Measurements from ENCODE around the gene SLC22A12. TPM values are rescaled to one million over a fixed set of nuclear protein-coding genes. Genes with fewer than 3 reads are reported as not detected.

The SLC22A12 gene
- total RNA-seq (not detected), polyA plus RNA-seq (not detected)

DNA sequence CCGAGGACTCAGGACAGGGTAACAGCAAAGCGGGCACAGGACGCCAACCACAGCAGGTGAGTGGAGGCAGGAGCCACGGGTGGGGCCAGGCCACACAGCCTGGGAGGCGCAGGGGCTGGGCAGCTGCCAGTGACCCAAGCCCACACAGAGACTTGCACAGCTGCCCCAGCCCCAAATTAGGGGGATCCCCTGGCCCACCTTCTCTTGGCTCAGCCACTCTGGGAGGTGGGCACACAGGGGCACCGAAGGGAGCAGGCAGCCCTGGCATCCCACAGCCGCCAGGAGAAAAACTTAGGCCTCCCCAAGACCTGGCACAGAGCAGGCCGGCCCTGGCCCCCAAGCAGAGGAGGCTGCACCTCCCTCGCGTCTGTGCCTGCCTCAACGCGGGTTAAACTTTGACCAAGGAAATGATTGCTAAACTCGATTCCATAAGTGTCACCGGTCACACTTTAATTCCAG is at the start of gene SLC22A12:
Gene SLC22A12, plus strand, starts transcription at position 458 of the 459 bp plus-strand sequence. CDS start 337 bp downstream, outside the sequence.
- H3K27me3 Mint-ChIP-seq = peaks cover 13 to 16% of the 10 kb centered on the region in 2 donors
- no peak within 1 kb of the TSS for H3K4me3 Mint-ChIP-seq
- no peaks in the 10 kb centered on the region for H3K4me1 Mint-ChIP-seq
- ChIA-PET CTCF (ENCODE audit: partially characterized antibody) (no interaction called here), POLR2A (ENCODE audit: partially characterized antibody) (no interaction called here)
- Histone ChIP-seq H3K4me1 (ENCODE audit: insufficient read depth, low read length) (no peaks in the 10 kb centered on the region), H3K36me3 (ENCODE audit: insufficient read depth, low read length) (no peaks in the 10 kb centered on the region), H3K27ac (ENCODE audit: low read depth, low read length) (no peak within 1 kb of the TSS), H3K27me3 (ENCODE audit: insufficient read depth, low read length) (no peaks in the 10 kb centered on the region), H3K4me3 (ENCODE audit: low read length in 2 of 2) (no peak within 1 kb of the TSS), H3K9me3 (ENCODE audit: control insufficient read depth in 1 of 2, low read length in 2 of 2) (no peaks in the 10 kb centered on the region)
- intact Hi-C loops (cut with micrococcal nuclease) = no loop called here
- no peak within 1 kb of the TSS for H3K27ac Mint-ChIP-seq
- DNase-seq = no peak
- no peaks in the 10 kb centered on the region for H3K36me3 Mint-ChIP-seq
- H3K9me3 Mint-ChIP-seq = peaks cover 0 to 18% (median 10%) of the 10 kb centered on the region in 8 donors

DNA sequence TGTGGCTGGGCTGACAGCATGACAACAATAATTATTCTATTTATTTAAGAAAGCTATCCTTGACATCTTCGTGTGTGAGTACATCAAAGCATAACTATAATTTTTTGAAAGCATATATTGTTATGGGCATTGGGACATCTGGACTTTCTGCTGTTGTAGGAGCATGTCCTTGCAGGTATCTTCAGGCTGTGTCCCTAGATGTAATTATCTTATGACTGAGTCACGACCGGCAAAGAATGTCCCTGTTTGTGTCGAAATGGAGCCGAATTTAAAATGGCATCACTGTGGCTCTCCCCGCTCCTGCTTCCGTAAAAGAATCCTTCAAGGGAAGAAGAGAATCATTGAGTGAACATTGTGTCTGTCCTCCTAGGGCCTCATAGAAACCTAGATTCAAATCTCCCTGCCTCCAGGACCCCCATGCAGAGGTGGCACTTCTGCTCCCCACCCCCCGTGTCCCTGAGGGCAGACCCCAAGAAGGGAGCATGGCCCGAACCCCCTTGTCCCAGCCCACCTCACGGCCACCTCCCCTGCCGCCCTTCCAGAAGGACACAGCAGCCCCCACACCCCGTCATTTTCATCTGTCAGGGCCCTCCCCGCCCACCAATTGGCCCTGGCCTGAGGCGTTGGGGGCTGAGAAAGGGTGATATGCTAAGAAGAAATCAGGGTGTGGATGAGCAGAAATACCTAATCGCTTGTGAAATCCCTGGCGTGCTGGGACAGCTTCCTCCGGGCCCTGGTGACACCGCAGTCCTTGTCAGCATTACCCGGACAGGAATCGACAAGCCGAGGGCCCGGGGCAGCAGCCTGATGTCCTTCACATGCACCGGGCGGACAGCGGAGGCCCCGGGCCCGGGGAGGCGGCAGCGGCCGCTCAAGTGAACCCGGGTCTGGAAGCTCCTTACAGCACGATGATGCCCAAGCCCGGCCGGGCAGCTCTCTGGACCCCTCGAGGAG is 48.6 kb upstream of the SLC22A12 start:
- H3K27me3 Mint-ChIP-seq = peaks cover 12 to 21% of the 10 kb centered on the region in 2 donors
- H3K36me3 Mint-ChIP-seq = no peaks in the 10 kb centered on the region
- POLR2A ChIA-PET (ENCODE audit: partially characterized antibody) = no interaction called here
- no peak overlapping the region for H3K27ac Mint-ChIP-seq
- CTCF ChIA-PET (ENCODE audit: partially characterized antibody) = no interaction called here
- no peak for DNase-seq
- H3K4me3 Mint-ChIP-seq = no peak overlapping the region
- Histone ChIP-seq H3K36me3 (ENCODE audit: insufficient read depth, low read length) (no peaks in the 10 kb centered on the region), H3K27ac (ENCODE audit: low read depth, low read length) (no peak overlapping the region), H3K4me3 (ENCODE audit: low read length in 2 of 2) (no peak overlapping the region), H3K4me1 (ENCODE audit: insufficient read depth, low read length) (no peaks in the 10 kb centered on the region), H3K27me3 (ENCODE audit: insufficient read depth, low read length) (no peaks in the 10 kb centered on the region), H3K9me3 (ENCODE audit: control insufficient read depth in 1 of 2, low read length in 2 of 2) (no peaks in the 10 kb centered on the region)
- no peaks in the 10 kb centered on the region for H3K9me3 Mint-ChIP-seq
- intact Hi-C loops (cut with micrococcal nuclease) = no loop called here
- no peaks in the 10 kb centered on the region for H3K4me1 Mint-ChIP-seq

DNA sequence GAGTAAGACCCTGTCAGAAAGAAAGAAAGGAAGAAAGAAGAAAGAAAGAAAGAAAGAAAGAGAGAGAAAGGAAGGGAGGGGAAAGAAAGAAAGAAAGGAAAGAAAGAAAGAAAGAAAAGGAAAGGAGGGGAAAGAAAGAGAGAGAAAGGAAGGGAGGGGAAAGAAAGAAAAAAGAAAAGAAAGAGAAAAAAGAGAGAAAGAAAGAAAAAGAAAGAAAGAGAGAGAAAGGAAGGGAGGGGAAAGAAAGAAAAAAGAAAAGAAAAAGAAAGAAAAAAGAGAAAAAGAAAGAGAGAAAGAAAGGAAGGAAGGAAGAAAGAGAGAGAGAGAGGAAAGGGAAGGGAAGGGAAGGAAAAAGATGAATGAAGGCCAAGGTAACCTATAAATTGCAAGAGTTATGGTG is 47.2 kb upstream of the SLC22A12 start:
- Mint-ChIP-seq H3K4me1 (no peaks in the 10 kb centered on the region), H3K36me3 (no peaks in the 10 kb centered on the region), H3K4me3 (no peak overlapping the region), H3K9me3 (no peaks in the 10 kb centered on the region), H3K27me3 (peaks cover 8 to 18% of the 10 kb centered on the region in 2 donors), H3K27ac (peak overlapping the region in 1 of 7 donors; percentile 60)
- H3K27me3 ChIP-seq (ENCODE audit: insufficient read depth, low read length) = no peaks in the 10 kb centered on the region
- no peak overlapping the region for H3K27ac ChIP-seq (ENCODE audit: low read depth, low read length)
- no peaks in the 10 kb centered on the region for H3K4me1 ChIP-seq (ENCODE audit: insufficient read depth, low read length)
- H3K4me3 ChIP-seq (ENCODE audit: low read length in 2 of 2) = no peak overlapping the region
- intact Hi-C loops (cut with micrococcal nuclease) = no loop called here
- ChIA-PET CTCF (ENCODE audit: partially characterized antibody) (no interaction called here), POLR2A (ENCODE audit: partially characterized antibody) (no interaction called here)
- no peaks in the 10 kb centered on the region for H3K9me3 ChIP-seq (ENCODE audit: control insufficient read depth in 1 of 2, low read length in 2 of 2)
- DNase-seq = no peak
- H3K36me3 ChIP-seq (ENCODE audit: insufficient read depth, low read length) = no peaks in the 10 kb centered on the region

DNA sequence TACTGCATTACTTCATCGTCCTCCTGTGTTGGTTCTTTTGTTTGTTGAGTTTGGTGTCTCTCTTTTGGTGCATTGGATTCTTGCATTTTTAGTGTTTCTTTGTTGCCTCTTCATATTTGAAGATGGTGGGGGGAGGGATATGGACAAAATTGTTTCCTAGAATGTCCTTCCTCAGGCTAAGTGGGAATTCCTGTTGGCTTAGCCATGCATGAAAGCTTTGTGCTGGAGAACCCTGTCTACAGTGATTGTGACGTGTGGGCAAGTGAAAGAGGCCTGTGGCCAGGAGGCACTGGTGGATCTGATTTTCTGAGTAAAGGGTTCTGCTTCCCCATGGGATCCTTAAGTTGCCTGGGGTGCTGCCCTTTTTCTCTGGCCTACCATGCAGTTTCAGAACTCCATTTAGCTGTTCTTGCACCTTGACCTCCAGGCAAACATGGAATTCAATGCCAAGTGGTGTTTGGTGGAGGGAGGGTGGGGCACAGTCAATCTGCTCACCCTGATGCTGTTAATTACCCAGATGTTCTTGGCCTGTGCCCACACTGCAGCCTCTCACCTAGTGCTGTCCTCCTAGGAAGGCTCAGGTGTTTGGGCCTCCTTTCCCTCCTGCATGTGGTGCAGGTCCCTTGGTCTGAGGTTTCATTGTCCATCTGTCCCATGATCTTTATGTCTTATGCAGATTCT is 46.3 kb upstream of the SLC22A12 start:
- Histone ChIP-seq H3K9me3 (ENCODE audit: control insufficient read depth in 1 of 2, low read length in 2 of 2) (no peaks in the 10 kb centered on the region), H3K4me3 (ENCODE audit: low read length in 2 of 2) (no peak overlapping the region), H3K27ac (ENCODE audit: low read depth, low read length) (no peak overlapping the region), H3K27me3 (ENCODE audit: insufficient read depth, low read length) (no peaks in the 10 kb centered on the region), H3K36me3 (ENCODE audit: insufficient read depth, low read length) (no peaks in the 10 kb centered on the region), H3K4me1 (ENCODE audit: insufficient read depth, low read length) (no peaks in the 10 kb centered on the region)
- Mint-ChIP-seq H3K27me3 (peaks cover 8 to 18% of the 10 kb centered on the region in 2 donors), H3K4me3 (no peak overlapping the region), H3K4me1 (no peaks in the 10 kb centered on the region), H3K36me3 (no peaks in the 10 kb centered on the region), H3K9me3 (no peaks in the 10 kb centered on the region), H3K27ac (peak overlapping the region in 2 of 7 donors; percentile 15 to 25)
- POLR2A ChIA-PET (ENCODE audit: partially characterized antibody) = no interaction called here
- CTCF ChIA-PET (ENCODE audit: partially characterized antibody) = no interaction called here
- no peak for DNase-seq
- intact Hi-C loops (cut with micrococcal nuclease) = no loop called here

DNA sequence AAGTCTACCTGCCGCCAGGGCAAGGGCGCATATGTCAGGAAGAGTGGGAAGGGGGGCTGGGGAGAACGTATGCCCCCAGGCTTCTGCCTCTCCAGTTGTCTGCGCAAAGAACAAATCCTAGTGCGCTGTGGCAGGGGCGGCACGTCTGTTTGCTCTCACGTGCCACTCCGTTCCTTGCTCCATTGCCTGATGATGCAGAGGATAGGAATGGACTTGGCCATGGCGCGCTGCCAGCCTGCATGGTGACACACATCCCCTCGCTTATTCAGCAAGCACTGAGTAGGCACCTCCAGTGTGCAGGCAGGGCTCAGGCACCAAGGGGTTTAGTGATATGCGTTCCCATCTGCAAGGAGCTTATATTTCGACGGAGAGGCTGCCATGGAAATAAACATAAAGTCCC is 45.4 kb upstream of the SLC22A12 start:
- DNase-seq = no peak
- Histone ChIP-seq H3K4me3 (ENCODE audit: low read length in 2 of 2) (no peak overlapping the region), H3K27ac (ENCODE audit: low read depth, low read length) (no peak overlapping the region), H3K27me3 (ENCODE audit: insufficient read depth, low read length) (no peaks in the 10 kb centered on the region), H3K9me3 (ENCODE audit: control insufficient read depth in 1 of 2, low read length in 2 of 2) (no peaks in the 10 kb centered on the region), H3K36me3 (ENCODE audit: insufficient read depth, low read length) (no peaks in the 10 kb centered on the region), H3K4me1 (ENCODE audit: insufficient read depth, low read length) (no peaks in the 10 kb centered on the region)
- Mint-ChIP-seq H3K27me3 (peaks cover 10 to 19% of the 10 kb centered on the region in 2 donors), H3K4me1 (no peaks in the 10 kb centered on the region), H3K27ac (no peak overlapping the region), H3K4me3 (no peak overlapping the region), H3K9me3 (no peaks in the 10 kb centered on the region), H3K36me3 (no peaks in the 10 kb centered on the region)
- intact Hi-C loops (cut with micrococcal nuclease) = no loop called here
- CTCF ChIA-PET (ENCODE audit: partially characterized antibody) = no interaction called here
- POLR2A ChIA-PET (ENCODE audit: partially characterized antibody) = no interaction called here

DNA sequence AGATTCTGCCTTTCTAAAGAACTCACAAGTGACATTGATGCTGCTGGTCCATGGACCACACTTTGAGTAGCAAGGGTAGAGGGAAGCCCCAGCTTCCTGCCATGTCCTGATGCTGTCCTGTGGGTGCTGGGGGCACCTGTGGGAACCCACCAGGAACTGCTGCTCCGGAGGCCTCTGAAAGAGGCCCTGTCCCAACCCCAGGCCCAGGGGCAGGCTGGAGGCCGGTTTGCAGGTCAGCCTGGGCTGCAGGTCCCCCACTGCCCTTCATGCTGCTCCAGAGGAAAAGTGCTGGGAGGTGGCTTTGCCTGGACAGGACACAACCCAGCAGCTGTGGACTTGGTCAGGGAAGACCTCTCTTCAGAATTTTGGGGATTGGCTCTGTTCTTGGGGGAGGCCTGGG is 44.8 kb upstream of the SLC22A12 start:
- no peaks in the 10 kb centered on the region for H3K36me3 ChIP-seq (ENCODE audit: insufficient read depth, low read length)
- ChIA-PET CTCF (ENCODE audit: partially characterized antibody) (no interaction called here), POLR2A (ENCODE audit: partially characterized antibody) (no interaction called here)
- H3K27me3 Mint-ChIP-seq = peaks cover 10 to 18% of the 10 kb centered on the region in 2 donors
- no peak overlapping the region for H3K27ac Mint-ChIP-seq
- no peaks in the 10 kb centered on the region for H3K36me3 Mint-ChIP-seq
- no peak overlapping the region for H3K4me3 ChIP-seq (ENCODE audit: low read length in 2 of 2)
- DNase-seq = no peak
- no peak overlapping the region for H3K4me3 Mint-ChIP-seq
- no peaks in the 10 kb centered on the region for H3K9me3 ChIP-seq (ENCODE audit: control insufficient read depth in 1 of 2, low read length in 2 of 2)
- no peaks in the 10 kb centered on the region for H3K4me1 Mint-ChIP-seq
- no peaks in the 10 kb centered on the region for H3K27me3 ChIP-seq (ENCODE audit: insufficient read depth, low read length)
- intact Hi-C loops (cut with micrococcal nuclease) = no loop called here
- H3K27ac ChIP-seq (ENCODE audit: low read depth, low read length) = no peak overlapping the region
- no peaks in the 10 kb centered on the region for H3K9me3 Mint-ChIP-seq
- no peaks in the 10 kb centered on the region for H3K4me1 ChIP-seq (ENCODE audit: insufficient read depth, low read length)

DNA sequence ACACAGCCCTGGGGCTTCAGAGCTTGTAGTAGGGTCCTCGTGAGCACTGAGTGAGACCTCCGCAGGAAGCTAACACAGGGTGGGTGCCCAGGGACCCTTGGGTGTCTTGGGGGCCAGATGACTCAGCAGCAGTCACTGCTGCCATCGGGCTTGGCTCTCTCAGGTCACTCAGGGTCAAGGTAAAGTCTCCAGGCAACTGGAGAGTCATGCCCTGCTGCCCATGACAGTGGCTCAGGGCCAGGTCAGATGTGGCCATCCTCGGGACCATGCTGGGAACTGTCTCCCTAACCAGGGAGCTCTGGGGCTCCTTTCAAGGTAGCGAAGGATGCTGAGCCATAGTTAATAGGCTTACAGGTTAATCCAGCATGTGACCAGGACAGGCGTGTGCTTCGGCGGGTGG is 44.4 kb upstream of the SLC22A12 start:
- Mint-ChIP-seq H3K27ac (no peak overlapping the region), H3K27me3 (peaks cover 6 to 16% of the 10 kb centered on the region in 2 donors), H3K4me3 (no peak overlapping the region), H3K36me3 (no peaks in the 10 kb centered on the region), H3K4me1 (no peaks in the 10 kb centered on the region), H3K9me3 (no peaks in the 10 kb centered on the region)
- ChIA-PET CTCF (ENCODE audit: partially characterized antibody) (no interaction called here), POLR2A (ENCODE audit: partially characterized antibody) (no interaction called here)
- Histone ChIP-seq H3K36me3 (ENCODE audit: insufficient read depth, low read length) (no peaks in the 10 kb centered on the region), H3K9me3 (ENCODE audit: control insufficient read depth in 1 of 2, low read length in 2 of 2) (no peaks in the 10 kb centered on the region), H3K27me3 (ENCODE audit: insufficient read depth, low read length) (no peaks in the 10 kb centered on the region), H3K4me3 (ENCODE audit: low read length in 2 of 2) (no peak overlapping the region), H3K4me1 (ENCODE audit: insufficient read depth, low read length) (no peaks in the 10 kb centered on the region), H3K27ac (ENCODE audit: low read depth, low read length) (no peak overlapping the region)
- intact Hi-C loops (cut with micrococcal nuclease) = no loop called here
- DNase-seq = no peak
